HG02973 (cell line): ENCODE data around the gene ZNRF4.

Experiments used
- ATAC-seq: cut with Tn5 transposase; IDR thresholded peaks from one replicate; pipeline ENCODE4 v1.9.1; 2021; ENCODE audit warnings: moderate library complexity; ENCODE audit not compliant: unreplicated experiment

ZNRF4 gene

DNA sequence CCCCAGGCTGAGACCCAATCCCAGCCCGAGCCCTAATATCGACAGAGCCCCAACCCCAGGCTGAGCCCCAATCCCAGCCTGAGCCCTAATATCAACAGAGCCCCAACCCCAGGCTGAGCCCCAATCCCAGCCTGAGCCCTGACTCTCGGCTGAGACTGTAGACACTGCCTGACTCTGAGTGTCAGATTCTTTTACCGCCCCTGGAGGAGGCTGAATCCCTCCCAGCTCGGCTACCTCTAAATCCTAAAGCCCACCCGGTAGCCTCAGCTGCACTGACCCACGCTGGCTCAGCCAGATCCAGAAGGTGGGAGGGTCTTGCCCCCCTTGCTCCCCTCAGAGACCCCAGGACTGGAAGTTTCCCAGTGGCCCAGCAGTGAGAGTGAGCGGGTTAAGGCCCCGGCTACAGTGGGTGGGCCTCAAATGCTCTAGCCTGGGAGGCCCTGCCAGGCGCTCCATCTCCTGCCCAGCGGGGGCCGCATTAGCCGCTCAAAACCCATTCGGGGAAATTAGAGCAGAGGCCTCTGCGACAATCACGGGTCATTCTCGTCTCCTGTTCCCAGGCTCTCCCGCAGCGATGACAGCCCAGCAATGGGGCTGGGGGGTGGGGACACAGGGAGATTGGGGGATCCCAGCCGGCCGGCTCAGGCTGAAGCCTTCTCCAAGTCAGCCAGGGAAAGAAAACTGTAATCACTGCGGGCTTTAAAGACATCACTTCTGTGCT lies 43.8 kb downstream of the ZNRF4 start:
- no peak for ATAC-seq

GRCh38 chr19:5501907-5502306 lies 46.7 kb downstream of the ZNRF4 start:
- no peak for ATAC-seq

DNA sequence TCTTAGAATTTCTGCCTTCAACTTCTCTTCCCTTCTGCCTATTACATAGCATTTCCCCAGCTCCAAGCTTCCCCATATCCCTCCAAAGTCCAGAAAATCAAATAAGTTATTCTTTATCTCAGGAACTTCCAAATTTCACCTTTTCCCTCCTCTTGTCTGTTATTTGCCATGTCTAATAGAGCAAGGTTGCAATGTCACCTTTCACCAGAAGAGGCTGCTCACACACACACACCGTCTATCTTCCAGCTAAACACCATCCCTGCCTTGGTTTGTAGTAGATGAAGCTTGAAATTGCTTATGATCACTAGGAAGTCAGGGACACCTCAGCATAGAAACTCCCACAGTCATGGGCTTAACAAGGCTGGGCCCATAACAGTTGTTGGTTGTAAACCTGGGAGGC lies 48.4 kb downstream of the ZNRF4 start:
- ATAC-seq, result no peak

DNA sequence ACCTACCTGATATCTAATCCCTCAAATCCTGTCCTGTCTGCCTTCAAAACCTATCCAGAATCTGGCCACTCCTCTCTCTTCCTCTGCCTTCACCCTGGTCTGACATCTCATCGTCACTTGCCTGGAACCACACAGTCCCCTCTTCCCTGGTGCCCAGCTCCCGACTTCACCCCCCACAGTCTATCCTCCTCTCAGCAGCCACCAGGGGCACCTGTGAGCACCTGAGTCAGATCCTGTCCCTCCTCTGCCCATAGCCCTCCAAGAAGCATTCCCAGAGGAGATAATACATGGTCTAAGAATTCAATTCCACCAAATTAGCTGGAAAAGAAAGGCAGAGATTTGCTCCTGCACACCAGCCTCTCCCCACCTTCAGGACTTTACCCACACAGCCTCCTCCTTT lies 48.9 kb downstream of the ZNRF4 start:
- ATAC-seq, result no peak
